GM10248 (cell line): Measurements from ENCODE around the gene ANXA7.
"Not testable (repeated sequence)": the region's sequence is repeated elsewhere in the genome, so short reads cannot be mapped to it uniquely, and the experiment has no call there.

ENCODE experiments used
- CTCF ChIA-PET: fragments of 300-600 bp; sonication (Branson Sonifier 250); formaldehyde crosslinking; extraction: SDS; loops from one replicate; lab custom pipeline; 2021; ENCODE audit warnings: antibody characterized with exemption; lab: Yijun Ruan, JAX
- POLR2A ChIA-PET: fragments of 350-650 bp; sonication (Branson Sonifier 250); formaldehyde crosslinking; extraction: SDS; loops from one replicate; lab custom pipeline; 2020; ENCODE audit warnings: antibody characterized with exemption; lab: Yijun Ruan, JAX
- DNase-seq: peaks from one replicate; pipeline ENCODE4 v3.0.0; 2012; ENCODE audit errors: extremely low spot score
- TF ChIP-seq, protein P1 (sequence below): IDR thresholded peaks from 2 replicates; pipeline ENCODE4 v1.5.1; 2012; ENCODE audit warnings: mild to moderate bottlenecking, low read depth; ENCODE audit errors: extremely low read depth, missing control alignments, control extremely low read depth

ANXA7 gene

DNA sequence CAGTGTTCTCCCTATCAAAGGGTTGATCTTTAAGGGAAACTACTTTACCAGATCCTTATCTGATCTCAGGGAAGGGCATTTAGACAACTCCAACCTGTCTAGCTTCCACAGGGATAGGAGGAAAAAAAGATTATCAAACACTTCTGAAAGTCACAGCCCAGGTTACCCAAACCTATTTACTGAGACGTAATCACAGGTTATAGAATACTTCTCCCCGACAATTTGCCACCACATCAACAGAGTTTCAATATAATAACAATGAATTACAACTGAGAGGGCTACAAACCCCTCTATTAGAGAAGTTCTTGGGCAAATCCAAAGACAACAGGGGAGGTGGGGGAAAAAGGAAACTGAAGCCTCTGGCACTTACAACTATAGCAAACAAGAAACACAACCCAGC lies 81.5 kb downstream of the ANXA7 start:
- TF ChIP-seq, protein P1, sequence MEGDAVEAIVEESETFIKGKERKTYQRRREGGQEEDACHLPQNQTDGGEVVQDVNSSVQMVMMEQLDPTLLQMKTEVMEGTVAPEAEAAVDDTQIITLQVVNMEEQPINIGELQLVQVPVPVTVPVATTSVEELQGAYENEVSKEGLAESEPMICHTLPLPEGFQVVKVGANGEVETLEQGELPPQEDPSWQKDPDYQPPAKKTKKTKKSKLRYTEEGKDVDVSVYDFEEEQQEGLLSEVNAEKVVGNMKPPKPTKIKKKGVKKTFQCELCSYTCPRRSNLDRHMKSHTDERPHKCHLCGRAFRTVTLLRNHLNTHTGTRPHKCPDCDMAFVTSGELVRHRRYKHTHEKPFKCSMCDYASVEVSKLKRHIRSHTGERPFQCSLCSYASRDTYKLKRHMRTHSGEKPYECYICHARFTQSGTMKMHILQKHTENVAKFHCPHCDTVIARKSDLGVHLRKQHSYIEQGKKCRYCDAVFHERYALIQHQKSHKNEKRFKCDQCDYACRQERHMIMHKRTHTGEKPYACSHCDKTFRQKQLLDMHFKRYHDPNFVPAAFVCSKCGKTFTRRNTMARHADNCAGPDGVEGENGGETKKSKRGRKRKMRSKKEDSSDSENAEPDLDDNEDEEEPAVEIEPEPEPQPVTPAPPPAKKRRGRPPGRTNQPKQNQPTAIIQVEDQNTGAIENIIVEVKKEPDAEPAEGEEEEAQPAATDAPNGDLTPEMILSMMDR, result no peak
- POLR2A ChIA-PET, result no interaction called here
- DNase-seq, result no peak
- CTCF ChIA-PET, result interaction anchor here (1.1 to 1.6 kb wide), 4 partner anchors 13 to 77 kb away, joined by 3 to 4 read pairs (median 3); no protein-coding TSS in a partner anchor

DNA sequence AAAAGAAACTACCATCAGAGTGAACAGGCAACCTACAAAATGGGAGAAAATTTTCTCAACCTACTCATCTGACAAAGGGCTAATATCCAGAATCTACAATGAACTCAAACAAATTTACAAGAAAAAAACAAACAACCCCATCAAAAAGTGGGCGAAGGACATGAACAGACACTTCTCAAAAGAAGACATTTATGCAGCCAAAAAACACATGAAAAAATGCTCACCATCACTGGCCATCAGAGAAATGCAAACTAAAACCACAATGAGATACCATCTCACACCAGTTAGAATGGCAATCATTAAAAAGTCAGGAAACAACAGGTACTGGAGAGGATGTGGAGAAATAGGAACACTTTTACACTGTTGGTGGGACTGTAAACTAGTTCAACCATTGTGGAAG lies 85.3 kb downstream of the ANXA7 start:
- CTCF ChIA-PET, POLR2A ChIA-PET, DNase-seq: not testable (repeated sequence)

DNA sequence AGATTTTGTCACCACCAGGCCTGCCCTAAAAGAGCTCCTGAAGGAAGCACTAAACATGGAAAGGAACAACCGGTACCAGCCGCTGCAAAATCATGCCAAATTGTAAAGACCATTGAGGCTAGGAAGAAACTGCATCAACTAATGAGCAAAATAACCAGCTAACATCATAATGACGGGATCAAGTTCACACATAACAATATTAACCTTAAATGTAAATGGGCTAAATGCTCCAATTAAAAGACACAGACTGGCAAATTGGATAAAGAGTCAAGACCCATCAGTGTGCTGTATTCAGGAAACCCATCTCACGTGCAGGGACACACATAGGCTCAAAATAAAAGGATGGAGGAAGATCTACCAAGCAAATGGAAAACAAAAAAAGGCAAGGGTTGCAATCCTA lies 88.6 kb downstream of the ANXA7 start:
- CTCF ChIA-PET, POLR2A ChIA-PET, DNase-seq: not testable (repeated sequence)
